WERI-Rb-1 (cell line): ENCODE measurements around the gene SAMD4A.

Source experiments
- DNase-seq: peaks from one replicate; pipeline ENCODE4 v3.0.0-alpha.2; 2020
- H3K27ac ChIP-seq: fragments of 250-450 bp; sonication (Bioruptor Pico); 2 replicates; pipeline ENCODE4 v1.5.1; 2020; ENCODE audit warnings: mild to moderate bottlenecking, moderate library complexity
- H3K27me3 ChIP-seq: fragments of 250-450 bp; sonication (Bioruptor Pico); 2 replicates; pipeline ENCODE4 v1.5.1; 2021; ENCODE audit warnings: mild to moderate bottlenecking, low read depth, moderate library complexity; ENCODE audit not compliant: insufficient read depth, severe bottlenecking
- H3K36me3 ChIP-seq: fragments of 250-450 bp; sonication (Bioruptor Pico); 2 replicates; pipeline ENCODE4 v1.5.1; 2020; ENCODE audit warnings: mild to moderate bottlenecking, moderate library complexity
- H3K4me3 ChIP-seq: 2 replicates; pipeline ENCODE4 v1.5.1; 2011; ENCODE audit warnings: low read depth, mild to moderate bottlenecking, control low read depth, low read length
- H3K9me3 ChIP-seq: fragments of 250-450 bp; sonication (Bioruptor Pico); 2 replicates; pipeline ENCODE4 v1.5.1; 2021; ENCODE audit warnings: mild to moderate bottlenecking, moderate library complexity; ENCODE audit not compliant: severe bottlenecking
- TF ChIP-seq, protein P1 (sequence below): IDR thresholded peaks from 2 replicates; pipeline ENCODE4 v1.5.1; 2011; ENCODE audit warnings: low read depth, mild to moderate bottlenecking, control low read depth, inconsistent platforms, low read length

SAMD4A gene

GRCh38 chr14:54735424-54735823 lies 168.5 kb downstream of the SAMD4A start:
- DNase-seq: no peak
- H3K27me3 ChIP-seq: no peaks in the 10 kb centered on the region
- no peaks in the 10 kb centered on the region for H3K9me3 ChIP-seq
- peaks cover 14% of the 10 kb centered on the region for H3K36me3 ChIP-seq
- no peak overlapping the region for H3K4me3 ChIP-seq
- H3K27ac ChIP-seq: no peak overlapping the region
- TF ChIP-seq, protein P1, sequence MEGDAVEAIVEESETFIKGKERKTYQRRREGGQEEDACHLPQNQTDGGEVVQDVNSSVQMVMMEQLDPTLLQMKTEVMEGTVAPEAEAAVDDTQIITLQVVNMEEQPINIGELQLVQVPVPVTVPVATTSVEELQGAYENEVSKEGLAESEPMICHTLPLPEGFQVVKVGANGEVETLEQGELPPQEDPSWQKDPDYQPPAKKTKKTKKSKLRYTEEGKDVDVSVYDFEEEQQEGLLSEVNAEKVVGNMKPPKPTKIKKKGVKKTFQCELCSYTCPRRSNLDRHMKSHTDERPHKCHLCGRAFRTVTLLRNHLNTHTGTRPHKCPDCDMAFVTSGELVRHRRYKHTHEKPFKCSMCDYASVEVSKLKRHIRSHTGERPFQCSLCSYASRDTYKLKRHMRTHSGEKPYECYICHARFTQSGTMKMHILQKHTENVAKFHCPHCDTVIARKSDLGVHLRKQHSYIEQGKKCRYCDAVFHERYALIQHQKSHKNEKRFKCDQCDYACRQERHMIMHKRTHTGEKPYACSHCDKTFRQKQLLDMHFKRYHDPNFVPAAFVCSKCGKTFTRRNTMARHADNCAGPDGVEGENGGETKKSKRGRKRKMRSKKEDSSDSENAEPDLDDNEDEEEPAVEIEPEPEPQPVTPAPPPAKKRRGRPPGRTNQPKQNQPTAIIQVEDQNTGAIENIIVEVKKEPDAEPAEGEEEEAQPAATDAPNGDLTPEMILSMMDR: no peak

GRCh38 chr14:54737132-54737711 lies 170.3 kb downstream of the SAMD4A start:
- TF ChIP-seq, protein P1: no peak
- no peak overlapping the region for H3K4me3 ChIP-seq
- no peak overlapping the region for H3K27ac ChIP-seq
- H3K27me3 ChIP-seq: no peaks in the 10 kb centered on the region
- no peaks in the 10 kb centered on the region for H3K9me3 ChIP-seq
- H3K36me3 ChIP-seq: peaks cover 18% of the 10 kb centered on the region
- no peak for DNase-seq

- DNase-seq: no peak
- TF ChIP-seq, protein P1: no peak
- no peak overlapping the region for H3K4me3 ChIP-seq
- peaks cover 18% of the 10 kb centered on the region for H3K36me3 ChIP-seq
- H3K27ac ChIP-seq: no peak overlapping the region
- H3K9me3 ChIP-seq: no peaks in the 10 kb centered on the region
- no peaks in the 10 kb centered on the region for H3K27me3 ChIP-seq
Observed at GRCh38 chr14:54738009-54738408, 171.1 kb downstream of the SAMD4A start.

GRCh38 chr14:54739514-54739913 lies 172.6 kb downstream of the SAMD4A start:
- TF ChIP-seq, protein P1: no peak
- DNase-seq: no peak
- H3K27me3 ChIP-seq: no peaks in the 10 kb centered on the region
- H3K27ac ChIP-seq: no peak overlapping the region
- H3K36me3 ChIP-seq: peaks cover 18% of the 10 kb centered on the region
- H3K4me3 ChIP-seq: no peak overlapping the region
- no peaks in the 10 kb centered on the region for H3K9me3 ChIP-seq

DNA sequence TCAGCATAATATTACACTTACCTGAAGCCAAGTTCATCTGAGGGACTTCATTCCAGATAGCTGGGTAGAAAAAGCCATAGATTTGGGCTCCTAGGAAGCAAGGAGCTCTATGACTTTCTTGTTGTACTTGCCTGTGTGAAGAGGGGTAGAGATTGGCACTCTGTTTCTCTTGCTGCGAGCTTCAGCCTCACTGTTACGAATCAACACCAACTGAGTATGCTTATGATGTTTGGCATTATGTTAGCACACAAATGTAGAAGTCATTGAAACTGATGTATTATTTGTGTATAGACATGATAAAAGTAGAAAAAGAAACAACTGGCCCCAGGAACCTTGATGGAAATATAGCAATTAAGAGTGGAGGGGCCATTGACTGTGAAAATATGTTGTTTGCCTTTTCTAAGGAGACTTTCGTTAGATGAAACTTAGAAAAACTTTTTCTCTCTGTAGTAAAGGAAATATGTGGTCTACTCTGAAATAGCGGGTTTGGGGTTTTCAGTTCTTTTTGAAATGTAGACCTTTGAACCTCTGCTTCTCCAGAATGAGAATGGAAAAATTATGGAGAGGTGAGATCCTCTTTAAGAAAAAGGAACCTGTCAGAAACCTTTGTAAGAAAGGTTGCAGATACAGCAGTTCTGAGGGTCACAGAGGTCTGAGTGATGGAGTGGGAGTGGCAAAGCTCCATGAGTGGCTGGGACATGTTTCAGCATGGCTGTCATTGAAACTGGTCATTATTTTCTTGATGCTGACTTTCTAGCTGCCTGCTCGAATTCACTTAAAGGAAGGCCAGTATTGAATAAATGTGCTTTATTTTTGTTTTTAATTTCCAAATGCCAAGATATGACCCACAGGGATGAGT lies 175.8 kb downstream of the SAMD4A start:
- no peaks in the 10 kb centered on the region for H3K27me3 ChIP-seq
- TF ChIP-seq, protein P1: no peak
- no peak overlapping the region for H3K4me3 ChIP-seq
- H3K9me3 ChIP-seq: no peaks in the 10 kb centered on the region
- no peak for DNase-seq
- H3K36me3 ChIP-seq: peaks cover 16% of the 10 kb centered on the region
- H3K27ac ChIP-seq: no peak overlapping the region

DNA sequence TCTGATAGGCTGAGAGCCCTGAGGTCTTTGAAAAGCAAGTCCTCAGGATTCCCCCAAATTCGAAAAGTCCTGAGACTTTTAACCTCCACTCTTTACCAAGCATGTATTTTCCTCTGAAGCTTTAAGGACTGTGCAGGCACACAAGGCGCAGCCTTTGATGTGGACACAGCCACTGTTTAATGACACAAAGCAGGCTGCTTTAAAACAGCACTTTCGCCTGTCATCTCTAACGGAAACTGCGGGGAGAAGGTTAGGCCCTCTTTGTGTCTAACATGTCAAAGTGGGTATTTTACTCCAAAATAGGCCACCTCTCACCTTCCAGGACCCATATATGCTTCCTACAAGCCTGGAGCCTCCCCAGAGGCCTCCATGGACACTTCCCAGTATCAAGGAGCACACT lies 176.5 kb downstream of the SAMD4A start:
- TF ChIP-seq, protein P1: no peak
- no peak overlapping the region for H3K27ac ChIP-seq
- DNase-seq: no peak
- H3K9me3 ChIP-seq: no peaks in the 10 kb centered on the region
- no peak overlapping the region for H3K4me3 ChIP-seq
- no peaks in the 10 kb centered on the region for H3K27me3 ChIP-seq
- H3K36me3 ChIP-seq: peaks cover 17% of the 10 kb centered on the region
